SW480 (cell line): Measurements from ENCODE around the gene GIPC3.
"Not testable (repeated sequence)": the region's sequence is repeated elsewhere in the genome, so short reads cannot be mapped to it uniquely, and the experiment has no call there.

ENCODE experiments used
- DNase-seq: peaks from one replicate; pipeline ENCODE4 v3.0.0-alpha.2; 2016; ENCODE audit warnings: low spot score

The GIPC3 gene

GRCh38 chr19:3618811-3619630 is 33.7 kb downstream of the GIPC3 start:
- no peak for DNase-seq

- DNase-seq: no peak
Measured at GRCh38 chr19:3619631-3620012, 34.3 kb downstream of the GIPC3 start.

GRCh38 chr19:3620145-3620816 is 35.0 kb downstream of the GIPC3 start:
- no peak for DNase-seq

GRCh38 chr19:3620817-3621547 is 35.7 kb downstream of the GIPC3 start:
- no peak for DNase-seq

- no peak for DNase-seq
Measured at GRCh38 chr19:3621689-3622088, 36.4 kb downstream of the GIPC3 start.

- DNase-seq: no peak
Measured at GRCh38 chr19:3622224-3622623, 36.9 kb downstream of the GIPC3 start.

GRCh38 chr19:3623716-3624115 is 38.4 kb downstream of the GIPC3 start:
- DNase-seq: no peak

GRCh38 chr19:3625996-3626472 is 40.8 kb downstream of the GIPC3 start:
- DNase-seq: no peak

- DNase-seq: peak; percentile 96
Measured at GRCh38 chr19:3626473-3627350, 41.4 kb downstream of the GIPC3 start, which contains the start of gene CACTIN. Gene CACTIN, minus strand, starts transcription at chr19:3626790. Its CDS starts 28 bp downstream, at chr19:3626762.

- DNase-seq: no peak
Measured at GRCh38 chr19:3627351-3627723, 42.1 kb downstream of the GIPC3 start.

GRCh38 chr19:3628766-3629165 is 43.5 kb downstream of the GIPC3 start:
- not testable (repeated sequence) for DNase-seq

- DNase-seq: no peak
Measured at GRCh38 chr19:3631053-3631861, 46.0 kb downstream of the GIPC3 start.

- DNase-seq: no peak
Measured at GRCh38 chr19:3632098-3632497, 46.8 kb downstream of the GIPC3 start.

GRCh38 chr19:3632739-3633558 is 47.7 kb downstream of the GIPC3 start:
- no peak for DNase-seq

- no peak for DNase-seq
Measured at GRCh38 chr19:3633559-3633988, 48.3 kb downstream of the GIPC3 start.

GRCh38 chr19:3634496-3635045 is 49.3 kb downstream of the GIPC3 start:
- no peak for DNase-seq

- DNase-seq: no peak
Measured at GRCh38 chr19:3636506-3636905, 51.2 kb downstream of the GIPC3 start.

GRCh38 chr19:3636962-3637361 is 51.7 kb downstream of the GIPC3 start:
- DNase-seq: no peak

- no peak for DNase-seq
Measured at GRCh38 chr19:3637621-3638020, 52.3 kb downstream of the GIPC3 start.
